GM18907 (cell line): ENCODE data around the gene AKAP13.

Source experiments
- ATAC-seq: cut with Tn5 transposase; IDR thresholded peaks from one replicate; pipeline ENCODE4 v1.9.1; 2021; ENCODE audit warnings: mild to moderate bottlenecking, moderate library complexity; ENCODE audit not compliant: unreplicated experiment

The AKAP13 gene

GRCh38 chr15:85711580-85712192 is 331.3 kb downstream of the AKAP13 start:
- no peak for ATAC-seq

GRCh38 chr15:85716261-85716660 is 335.9 kb downstream of the AKAP13 start:
- no peak for ATAC-seq

GRCh38 chr15:85717212-85717611 is 336.8 kb downstream of the AKAP13 start:
- no peak for ATAC-seq

- peak; percentile 58 for ATAC-seq
These were observed 338.0 kb downstream of the AKAP13 start for GRCh38 chr15:85718271-85718971.

- ATAC-seq, result no peak
These were observed 338.6 kb downstream of the AKAP13 start for GRCh38 chr15:85718981-85719380.

- ATAC-seq, result no peak
These were observed 342.2 kb downstream of the AKAP13 start for GRCh38 chr15:85722374-85723152.

- no peak for ATAC-seq
These were observed 343.9 kb downstream of the AKAP13 start for GRCh38 chr15:85723960-85724945.

GRCh38 chr15:85725019-85725418 is 344.6 kb downstream of the AKAP13 start:
- ATAC-seq, result no peak

GRCh38 chr15:85725564-85725963 is 345.2 kb downstream of the AKAP13 start:
- ATAC-seq, result no peak

GRCh38 chr15:85726454-85726853 is 346.1 kb downstream of the AKAP13 start:
- no peak for ATAC-seq

GRCh38 chr15:85727068-85727467 is 346.7 kb downstream of the AKAP13 start:
- ATAC-seq, result no peak

- ATAC-seq, result peak; percentile 77
These were observed 349.8 kb downstream of the AKAP13 start for GRCh38 chr15:85730001-85730820.

GRCh38 chr15:85733416-85733815 is 353.0 kb downstream of the AKAP13 start:
- ATAC-seq, result no peak

- ATAC-seq, result no peak
These were observed 356.7 kb downstream of the AKAP13 start for GRCh38 chr15:85737061-85737460.

- ATAC-seq, result no peak
These were observed 360.6 kb downstream of the AKAP13 start for GRCh38 chr15:85741021-85741421.

GRCh38 chr15:85741662-85742061 is 361.3 kb downstream of the AKAP13 start:
- no peak for ATAC-seq

- no peak for ATAC-seq
These were observed 361.9 kb downstream of the AKAP13 start for GRCh38 chr15:85742186-85742821.

- ATAC-seq, result no peak
These were observed 363.1 kb downstream of the AKAP13 start for GRCh38 chr15:85743392-85744055.

- no peak for ATAC-seq
These were observed 364.2 kb downstream of the AKAP13 start for GRCh38 chr15:85744579-85744978.
